HepG2 (cell line): ENCODE measurements around the gene PSD4. TPM values are rescaled to one million over a fixed set of nuclear protein-coding genes. Genes with fewer than 3 reads are reported as not detected.
A peak's percentile ranks its signal among the peaks of the same experiment; 100 is the strongest.

Source experiments
- ARID5B ChIP-seq: IDR thresholded peaks from 2 replicates; pipeline ENCODE4 v1.4.0; 2020; ENCODE audit warnings: mild to moderate bottlenecking, missing genetic modification reagents
- FOXK1 ChIP-seq: sonication (generic); formaldehyde crosslinking; IDR thresholded peaks from 2 replicates; pipeline ENCODE4 v1.4.0; 2020; ENCODE audit warnings: low read depth, missing genetic modification reagents, borderline replicate concordance
- HDAC1 ChIP-seq: sonication (generic); formaldehyde crosslinking; IDR thresholded peaks from 2 replicates; pipeline ENCODE4 v1.5.1; 2020; ENCODE audit warnings: mild to moderate bottlenecking, missing genetic modification reagents
- ISL2 ChIP-seq: sonication (generic); formaldehyde crosslinking; IDR thresholded peaks from 2 replicates; pipeline ENCODE4 v1.5.0; 2020; ENCODE audit warnings: missing genetic modification reagents
- MLLT10 ChIP-seq: sonication (generic); formaldehyde crosslinking; IDR thresholded peaks from 2 replicates; pipeline ENCODE4 v1.4.0; 2020; ENCODE audit warnings: missing genetic modification reagents
- NFIC ChIP-seq: IDR thresholded peaks from 2 replicates; pipeline ENCODE4 v1.6.1; 2012; ENCODE audit warnings: mild to moderate bottlenecking, low read length, inconsistent platforms
- POLR2AphosphoS2 ChIP-seq: IDR thresholded peaks from 2 replicates; pipeline ENCODE4 v1.6.1; 2011; ENCODE audit warnings: low read depth, low read length, improper control_type of control experiment
- SMAD9 ChIP-seq: sonication (generic); formaldehyde crosslinking; IDR thresholded peaks from 2 replicates; pipeline ENCODE4 v1.5.1; 2020; ENCODE audit warnings: mild to moderate bottlenecking, missing genetic modification reagents
- SP5 ChIP-seq: IDR thresholded peaks from 2 replicates; pipeline ENCODE4 v1.6.1; 2016; ENCODE audit warnings: low read depth, borderline replicate concordance
- TEAD2 ChIP-seq: sonication (generic); formaldehyde crosslinking; IDR thresholded peaks from 2 replicates; pipeline ENCODE4 v1.9.0; 2021; ENCODE audit warnings: missing genetic modification reagents
- TOE1 ChIP-seq: sonication (generic); formaldehyde crosslinking; IDR thresholded peaks from 2 replicates; pipeline ENCODE4 v1.4.0; 2020; ENCODE audit warnings: mild to moderate bottlenecking, missing genetic modification reagents
- U2AF1 ChIP-seq: fragments of 200-400 bp; formaldehyde crosslinking; optimal IDR thresholded peaks from 2 replicates; pipeline ENCODE3; 2017; ENCODE audit warnings: mild to moderate bottlenecking, low read depth, low read length
- ZBTB33 ChIP-seq: sonication (generic); formaldehyde crosslinking; IDR thresholded peaks from 2 replicates; pipeline ENCODE4 v1.4.0; 2020; ENCODE audit warnings: missing genetic modification reagents
- ZNF207 ChIP-seq: fragments of 450-650 bp; IDR thresholded peaks from 2 replicates; pipeline ENCODE4 v1.6.1; 2016; ENCODE audit warnings: antibody characterized with exemption, borderline replicate concordance
- ZNF275 ChIP-seq: sonication (generic); formaldehyde crosslinking; IDR thresholded peaks from 2 replicates; pipeline ENCODE4 v1.8.0; 2022; ENCODE audit warnings: missing genetic modification reagents, mild to moderate bottlenecking, inconsistent platforms, borderline replicate concordance
- ZNF335 ChIP-seq: sonication (generic); formaldehyde crosslinking; IDR thresholded peaks from 2 replicates; pipeline ENCODE4 v1.4.0; 2020; ENCODE audit warnings: missing genetic modification reagents
- ZNF652 ChIP-seq: IDR thresholded peaks from 2 replicates; pipeline ENCODE4 v1.6.1; 2016; ENCODE audit warnings: low read depth, borderline replicate concordance
- polyA plus RNA-seq, 8 experiments: library from polyadenylated mRNA; depleted of rRNA in 3 of 8; stranded (reverse) in 7 of 8; unstranded in 1 of 8; fragments of >200 nt; fragmentation: Illumina TruSeq in 4 of 8; extraction: Trizol in 4 of 8; gene quantifications; 2 replicates each; pipeline versions ENCODE4 v1.2.1 to v1.2.3, GENCODE V29; 2011 to 2016; ENCODE audit warnings: low read depth in 4 of 8, missing spikeins in 1 of 8, mixed read lengths in 1 of 8; ENCODE audit not compliant: insufficient read depth in 1 of 8
- total RNA-seq, 5 experiments: library from RNA; depleted of rRNA; stranded (reverse); fragments of >200 nt; fragmentation: Illumina TruSeq; extraction: Trizol; gene quantifications; 2 replicates each; pipeline ENCODE4 v1.2.3, GENCODE V29; 2016; ENCODE audit warnings: low read depth in 1 of 5
- TF ChIP-seq, protein P1 (sequence below): sonication (generic); formaldehyde crosslinking; IDR thresholded peaks from 2 replicates; pipeline ENCODE4; 2020; ENCODE audit warnings: missing genetic modification reagents, mild to moderate bottlenecking, borderline replicate concordance
- TF ChIP-seq, protein P2 (sequence below): sonication (generic); formaldehyde crosslinking; IDR thresholded peaks from 2 replicates; pipeline ENCODE4 v1.5.0; 2020; ENCODE audit warnings: mild to moderate bottlenecking, low read depth, missing genetic modification reagents, borderline replicate concordance

The PSD4 gene
- total and polyA plus RNA-seq, 2 of the 13 experiments (the other 11 are each of a cell fraction or from before 2014, with no cell fraction given), result 5.8 to 9.4 TPM

GRCh38 chr2:113167115-113167932 lies 6.4 kb upstream of the PSD4 start (continued):
- TF ChIP-seq ARID5B (CRISPR knock-in tag), result peak; percentile 98
- TF ChIP-seq TOE1 (CRISPR knock-in tag), result no peak
- TF ChIP-seq ZNF652 (CRISPR knock-in tag), result 0 out of 2 replicates have a peak, but pooled peaks have one; percentile 43
- peak; percentile 83 for TF ChIP-seq ISL2
- TF ChIP-seq HDAC1, result peak; percentile 98
- no peak for TF ChIP-seq SMAD9 (CRISPR knock-in tag)
- TF ChIP-seq TEAD2, result no peak
- peak; percentile 94 for TF ChIP-seq SP5
- TF ChIP-seq POLR2AphosphoS2, result no peak
- no peak for TF ChIP-seq U2AF1
- TF ChIP-seq, protein P1, sequence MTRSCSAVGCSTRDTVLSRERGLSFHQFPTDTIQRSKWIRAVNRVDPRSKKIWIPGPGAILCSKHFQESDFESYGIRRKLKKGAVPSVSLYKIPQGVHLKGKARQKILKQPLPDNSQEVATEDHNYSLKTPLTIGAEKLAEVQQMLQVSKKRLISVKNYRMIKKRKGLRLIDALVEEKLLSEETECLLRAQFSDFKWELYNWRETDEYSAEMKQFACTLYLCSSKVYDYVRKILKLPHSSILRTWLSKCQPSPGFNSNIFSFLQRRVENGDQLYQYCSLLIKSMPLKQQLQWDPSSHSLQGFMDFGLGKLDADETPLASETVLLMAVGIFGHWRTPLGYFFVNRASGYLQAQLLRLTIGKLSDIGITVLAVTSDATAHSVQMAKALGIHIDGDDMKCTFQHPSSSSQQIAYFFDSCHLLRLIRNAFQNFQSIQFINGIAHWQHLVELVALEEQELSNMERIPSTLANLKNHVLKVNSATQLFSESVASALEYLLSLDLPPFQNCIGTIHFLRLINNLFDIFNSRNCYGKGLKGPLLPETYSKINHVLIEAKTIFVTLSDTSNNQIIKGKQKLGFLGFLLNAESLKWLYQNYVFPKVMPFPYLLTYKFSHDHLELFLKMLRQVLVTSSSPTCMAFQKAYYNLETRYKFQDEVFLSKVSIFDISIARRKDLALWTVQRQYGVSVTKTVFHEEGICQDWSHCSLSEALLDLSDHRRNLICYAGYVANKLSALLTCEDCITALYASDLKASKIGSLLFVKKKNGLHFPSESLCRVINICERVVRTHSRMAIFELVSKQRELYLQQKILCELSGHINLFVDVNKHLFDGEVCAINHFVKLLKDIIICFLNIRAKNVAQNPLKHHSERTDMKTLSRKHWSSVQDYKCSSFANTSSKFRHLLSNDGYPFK (CRISPR knock-in tag), result peak; percentile 87; the same call in 1 of the 2 replicates
- TF ChIP-seq NFIC, result 0 out of 2 replicates have a peak, but pooled peaks have one; percentile 35
- no peak for TF ChIP-seq ZNF207
- no peak for TF ChIP-seq MLLT10 (CRISPR knock-in tag)
- TF ChIP-seq ZNF335 (CRISPR knock-in tag), result peak; percentile 95
- TF ChIP-seq, protein P2, sequence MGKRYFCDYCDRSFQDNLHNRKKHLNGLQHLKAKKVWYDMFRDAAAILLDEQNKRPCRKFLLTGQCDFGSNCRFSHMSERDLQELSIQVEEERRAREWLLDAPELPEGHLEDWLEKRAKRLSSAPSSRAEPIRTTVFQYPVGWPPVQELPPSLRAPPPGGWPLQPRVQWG (CRISPR knock-in tag), result no peak
- peak; percentile 97 for TF ChIP-seq FOXK1 (CRISPR knock-in tag)
- TF ChIP-seq ZBTB33, result peak; percentile 76
- peak; percentile 87; the same call in 1 of the 2 replicates for TF ChIP-seq ZNF275 (CRISPR knock-in tag)
